HUES64 (cell line): ENCODE results near the gene PHETA1.
A peak's percentile ranks its signal among the peaks of the same experiment; 100 is the strongest.
"Not testable (repeated sequence)": the region's sequence is repeated elsewhere in the genome, so short reads cannot be mapped to it uniquely, and the experiment has no call there.

Experiments used
- H3K27ac ChIP-seq: 2 replicates; pipeline ENCODE4 v1.7.0; 2013; ENCODE audit warnings: low read depth, low read length, inconsistent platforms
- H3K27me3 ChIP-seq: 2 replicates; pipeline ENCODE4 v1.6.1; 2013; ENCODE audit warnings: mild to moderate bottlenecking, low read length; ENCODE audit not compliant: insufficient read depth
- H3K36me3 ChIP-seq: 2 replicates; pipeline ENCODE4 v1.6.1; 2013; ENCODE audit warnings: mild to moderate bottlenecking, low read length; ENCODE audit not compliant: insufficient read depth
- H3K4me1 ChIP-seq: 2 replicates; pipeline ENCODE4 v1.6.1; 2013; ENCODE audit warnings: mild to moderate bottlenecking, low read length, moderate library complexity; ENCODE audit not compliant: insufficient read depth
- H3K4me3 ChIP-seq: 2 replicates; pipeline ENCODE4 v1.5.1; 2013; ENCODE audit warnings: mild to moderate bottlenecking, low read length, moderate library complexity
- H3K9ac ChIP-seq: 2 replicates; pipeline ENCODE4 v1.6.1; 2013; ENCODE audit warnings: mild to moderate bottlenecking, low read depth, low read length
- H3K9me3 ChIP-seq: 2 replicates; pipeline ENCODE4 v1.6.1; 2013; ENCODE audit warnings: low read depth, low read length; ENCODE audit not compliant: insufficient read depth
- WGBS: fragments of 150-250, 120-280 bp; methylation state at CpG from one replicate; pipeline ENCODE4 v1.1.7; 2013; ENCODE audit warnings: missing lambda C conversion rate; 5-methylcytosine and 5-hydroxymethylcytosine counted together

Gene PHETA1

DNA sequence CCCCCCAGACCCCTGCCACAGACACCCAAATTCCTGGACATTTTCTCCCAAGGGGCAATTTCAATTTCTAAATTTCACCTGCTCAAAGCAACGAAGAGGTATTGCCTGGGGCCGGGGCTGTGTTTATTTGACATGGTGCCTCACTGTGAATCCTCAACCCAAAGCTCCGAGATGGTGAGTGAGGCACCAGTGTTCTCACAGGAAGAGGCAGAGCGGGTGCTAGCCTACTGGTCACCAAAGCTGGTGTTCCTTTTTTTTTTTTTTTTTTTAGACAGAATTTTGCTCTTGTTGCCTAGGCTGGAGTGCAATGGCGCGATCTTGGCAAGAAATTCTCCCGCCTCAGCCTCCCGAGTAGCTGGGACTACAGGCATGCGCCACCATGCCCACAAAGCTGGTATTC is 22.0 kb upstream of the PHETA1 start:
- Histone ChIP-seq H3K27me3 (no peaks in the 10 kb centered on the region; the same call in 1 of the 2 replicates), H3K9ac (no peak overlapping the region), H3K27ac (no peak overlapping the region), H3K36me3 (no peaks in the 10 kb centered on the region), H3K4me1 (no peaks in the 10 kb centered on the region), H3K9me3 (no peaks in the 10 kb centered on the region), H3K4me3 (no peak overlapping the region)
- WGBS, result 92% methylated on average over 9 of the region's 9 CpGs

DNA sequence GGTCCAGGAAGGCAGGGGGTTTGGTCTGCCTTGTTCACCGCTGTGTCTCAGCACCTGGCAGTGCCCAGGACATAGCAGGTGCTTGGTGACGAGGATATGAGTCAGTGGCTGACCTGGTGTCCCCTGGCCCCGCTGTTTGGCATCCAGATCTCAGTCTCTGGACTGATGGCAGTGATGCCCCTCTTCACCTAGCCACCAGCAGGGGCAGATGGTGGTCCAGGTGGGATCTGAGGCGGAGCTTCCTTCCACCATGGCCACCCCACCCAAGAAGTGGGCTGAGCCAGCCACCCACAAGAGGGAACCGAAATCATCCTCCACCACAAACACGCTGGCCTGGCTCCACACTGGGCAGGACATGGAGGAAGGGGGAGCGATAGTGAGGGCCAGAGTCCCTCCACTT is 20.7 kb upstream of the PHETA1 start:
- no peaks in the 10 kb centered on the region for H3K36me3 ChIP-seq
- no peaks in the 10 kb centered on the region for H3K4me1 ChIP-seq
- no peaks in the 10 kb centered on the region for H3K9me3 ChIP-seq
- H3K27ac ChIP-seq, result no peak overlapping the region
- no peaks in the 10 kb centered on the region; the same call in 1 of the 2 replicates for H3K27me3 ChIP-seq
- H3K9ac ChIP-seq, result no peak overlapping the region
- H3K4me3 ChIP-seq, result no peak overlapping the region
- 89% methylated on average over 6 of the region's 7 CpGs for WGBS

DNA sequence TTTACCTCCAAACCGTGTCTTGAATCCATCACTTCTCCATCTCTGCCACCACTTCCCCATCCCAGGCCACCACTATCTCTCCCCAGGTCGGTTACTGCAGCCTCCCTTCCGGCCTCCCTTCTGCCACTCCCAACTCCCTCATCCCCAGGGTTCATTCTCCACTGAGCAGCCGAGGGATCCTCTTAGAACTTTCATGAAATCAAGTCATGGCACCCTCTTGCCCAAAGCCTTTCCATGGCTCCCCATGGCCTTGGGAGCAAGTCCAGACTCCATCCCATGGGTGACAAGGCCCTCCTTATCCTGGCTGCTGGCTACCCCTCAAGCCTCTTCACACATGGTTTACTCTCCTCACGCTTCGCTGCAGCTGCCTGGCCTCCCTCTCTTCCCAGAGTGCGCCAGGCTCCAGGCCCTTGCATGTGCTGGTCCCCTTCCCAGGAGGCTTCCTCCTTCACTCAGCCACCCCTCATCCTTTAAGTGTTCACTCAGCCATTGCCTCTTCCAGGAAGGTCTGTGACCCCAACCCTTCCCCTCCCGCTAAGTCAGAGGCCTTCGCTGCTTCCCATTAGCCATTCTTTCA is 18.9 kb upstream of the PHETA1 start:
- Histone ChIP-seq H3K36me3 (no peaks in the 10 kb centered on the region), H3K4me1 (no peaks in the 10 kb centered on the region), H3K9me3 (no peaks in the 10 kb centered on the region), H3K9ac (no peak overlapping the region), H3K27ac (no peak overlapping the region), H3K4me3 (no peak overlapping the region), H3K27me3 (no peaks in the 10 kb centered on the region; the same call in 1 of the 2 replicates)
- 91% methylated on average over 9 of the region's 9 CpGs for WGBS

DNA sequence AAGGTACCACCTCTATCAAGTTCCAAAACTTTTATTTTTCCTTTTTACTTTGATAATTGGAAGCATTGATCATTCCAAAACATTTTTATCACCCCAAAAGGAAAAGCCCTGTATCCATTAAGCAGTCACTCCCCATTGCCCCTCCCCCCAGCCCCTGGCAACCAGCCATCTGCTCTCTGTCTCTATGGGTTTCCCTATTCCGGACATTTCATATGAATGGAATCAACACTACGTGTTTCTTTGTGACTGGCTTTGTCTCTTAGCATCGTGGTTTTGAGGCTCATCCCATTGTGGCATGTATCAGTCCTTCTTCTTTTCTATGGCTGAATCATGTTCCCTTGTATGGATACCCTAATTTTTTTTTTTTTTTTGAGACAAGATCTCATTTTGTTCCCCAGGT is 18.0 kb upstream of the PHETA1 start:
- Histone ChIP-seq H3K9ac (no peak overlapping the region), H3K4me3 (no peak overlapping the region), H3K9me3 (no peaks in the 10 kb centered on the region), H3K36me3 (no peaks in the 10 kb centered on the region), H3K27me3 (no peaks in the 10 kb centered on the region; the same call in 1 of the 2 replicates), H3K27ac (no peak overlapping the region), H3K4me1 (no peaks in the 10 kb centered on the region)
- WGBS, result 83% methylated on average over 3 of the region's 3 CpGs

DNA sequence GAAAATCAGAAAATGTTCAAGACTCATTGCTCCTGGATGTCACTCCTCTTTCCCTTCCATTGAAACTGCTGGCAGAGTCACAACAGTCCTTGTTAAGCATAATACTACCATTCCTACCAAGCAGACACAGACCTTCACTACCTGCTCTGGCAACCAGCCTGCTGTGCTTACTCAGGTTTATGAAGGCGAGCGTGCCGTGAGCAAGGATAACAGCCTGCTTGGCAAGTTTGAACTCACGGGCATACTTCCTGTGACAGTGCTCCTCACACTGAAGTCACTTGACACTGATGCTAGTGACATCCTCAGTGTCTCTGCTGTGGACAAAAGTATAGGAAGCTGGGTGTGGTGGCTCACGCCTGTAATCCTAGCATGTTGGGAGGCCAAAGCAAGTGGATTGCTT is 15.7 kb upstream of the PHETA1 start:
- WGBS, result 95% methylated on average over 5 of the region's 5 CpGs
- Histone ChIP-seq H3K9ac (no peak overlapping the region), H3K9me3 (no peaks in the 10 kb centered on the region), H3K4me1 (no peaks in the 10 kb centered on the region), H3K27ac (no peak overlapping the region), H3K4me3 (no peak overlapping the region), H3K27me3 (no peaks in the 10 kb centered on the region; the same call in 1 of the 2 replicates), H3K36me3 (no peaks in the 10 kb centered on the region)

DNA sequence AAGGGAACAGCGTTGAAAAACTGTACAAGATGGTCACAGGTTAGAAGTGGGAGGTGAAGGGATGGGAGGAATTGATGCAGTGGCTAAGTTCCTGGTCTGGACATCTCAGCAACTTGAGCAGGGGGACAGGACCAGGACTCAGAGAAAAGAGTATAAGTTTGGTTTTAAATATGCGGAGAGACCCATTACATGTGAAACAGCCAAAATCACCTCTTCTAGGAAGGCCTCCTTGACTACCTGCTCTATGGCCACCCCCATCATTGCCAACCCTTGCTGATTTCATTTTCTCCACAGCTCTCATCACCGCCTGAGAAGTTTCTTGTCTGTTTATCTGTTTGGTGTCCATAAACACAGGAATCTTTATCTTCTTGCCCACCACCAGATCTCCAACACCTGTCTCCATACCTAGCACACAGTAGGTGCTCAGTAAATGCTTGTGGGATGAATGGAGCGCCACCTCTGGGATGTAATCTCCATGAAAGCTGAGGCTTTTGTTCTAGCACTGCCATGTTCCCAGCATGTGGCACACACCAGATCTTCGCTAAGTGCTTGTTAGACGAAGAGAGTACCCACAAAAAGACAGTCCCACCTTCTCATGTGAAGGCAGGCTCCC is 11.2 kb upstream of the PHETA1 start:
- no peak overlapping the region for H3K9ac ChIP-seq
- WGBS, result 90% methylated on average over 6 of the region's 6 CpGs
- no peak overlapping the region for H3K4me3 ChIP-seq
- peaks cover 3% of the 10 kb centered on the region; the same call in 1 of the 2 replicates for H3K9me3 ChIP-seq
- H3K4me1 ChIP-seq, result no peaks in the 10 kb centered on the region
- no peaks in the 10 kb centered on the region for H3K36me3 ChIP-seq
- H3K27me3 ChIP-seq, result no peaks in the 10 kb centered on the region
- no peak overlapping the region for H3K27ac ChIP-seq

DNA sequence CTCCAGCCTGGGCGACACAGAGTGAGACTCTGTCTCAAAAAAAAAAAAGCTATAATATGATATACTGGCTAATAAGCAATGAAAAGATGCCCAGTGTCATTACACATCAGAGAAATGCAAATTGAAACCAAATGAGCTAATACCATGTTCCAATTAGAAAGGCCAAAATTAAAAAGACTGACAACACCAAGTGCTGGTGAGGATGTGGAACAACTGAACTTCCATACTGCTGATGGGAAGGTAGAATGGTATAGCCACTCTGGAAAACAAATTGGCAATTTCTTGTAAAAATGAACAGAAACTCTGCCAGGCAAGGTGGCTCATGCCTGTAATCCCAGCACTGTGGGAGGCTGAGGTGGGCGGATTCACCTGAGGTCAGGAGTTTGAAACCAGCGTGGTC is 8.5 kb upstream of the PHETA1 start:
- no peaks in the 10 kb centered on the region for H3K36me3 ChIP-seq

DNA sequence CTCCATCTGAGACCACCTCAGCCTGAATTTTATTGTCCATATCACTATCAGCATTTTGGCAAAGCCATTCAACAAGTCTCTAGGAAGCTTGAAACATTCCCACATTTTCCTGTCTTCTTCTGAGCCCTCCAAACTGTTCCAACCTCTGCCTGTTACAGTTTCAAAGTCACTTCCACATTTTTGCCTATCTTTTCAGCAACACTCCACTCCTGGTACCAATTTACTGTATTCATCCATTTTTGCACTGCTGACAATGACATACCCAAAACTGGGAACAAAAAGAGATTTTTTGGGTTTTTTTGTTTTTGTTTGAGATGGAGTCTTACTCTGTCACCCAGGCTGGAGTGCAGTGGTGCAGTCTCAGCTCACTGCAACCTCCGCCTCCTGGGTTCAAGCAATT is 4.3 kb upstream of the PHETA1 start:
- H3K4me3 ChIP-seq, H3K27ac ChIP-seq, H3K36me3 ChIP-seq, H3K27me3 ChIP-seq, H3K9ac ChIP-seq, H3K9me3 ChIP-seq, H3K4me1 ChIP-seq: not testable (repeated sequence)
- 92% methylated on average over 1 of the region's 1 CpG for WGBS

More for the DNA sequence above, 8.5 kb upstream of the PHETA1 start:
- H3K9ac ChIP-seq, result no peak overlapping the region
- no peaks in the 10 kb centered on the region for H3K4me1 ChIP-seq
- WGBS, result 96% methylated on average over 3 of the region's 3 CpGs
- H3K27ac ChIP-seq, result no peak overlapping the region
- no peak overlapping the region for H3K4me3 ChIP-seq
- H3K9me3 ChIP-seq, result peaks cover 3% of the 10 kb centered on the region; the same call in 1 of the 2 replicates
- H3K27me3 ChIP-seq, result no peaks in the 10 kb centered on the region

DNA sequence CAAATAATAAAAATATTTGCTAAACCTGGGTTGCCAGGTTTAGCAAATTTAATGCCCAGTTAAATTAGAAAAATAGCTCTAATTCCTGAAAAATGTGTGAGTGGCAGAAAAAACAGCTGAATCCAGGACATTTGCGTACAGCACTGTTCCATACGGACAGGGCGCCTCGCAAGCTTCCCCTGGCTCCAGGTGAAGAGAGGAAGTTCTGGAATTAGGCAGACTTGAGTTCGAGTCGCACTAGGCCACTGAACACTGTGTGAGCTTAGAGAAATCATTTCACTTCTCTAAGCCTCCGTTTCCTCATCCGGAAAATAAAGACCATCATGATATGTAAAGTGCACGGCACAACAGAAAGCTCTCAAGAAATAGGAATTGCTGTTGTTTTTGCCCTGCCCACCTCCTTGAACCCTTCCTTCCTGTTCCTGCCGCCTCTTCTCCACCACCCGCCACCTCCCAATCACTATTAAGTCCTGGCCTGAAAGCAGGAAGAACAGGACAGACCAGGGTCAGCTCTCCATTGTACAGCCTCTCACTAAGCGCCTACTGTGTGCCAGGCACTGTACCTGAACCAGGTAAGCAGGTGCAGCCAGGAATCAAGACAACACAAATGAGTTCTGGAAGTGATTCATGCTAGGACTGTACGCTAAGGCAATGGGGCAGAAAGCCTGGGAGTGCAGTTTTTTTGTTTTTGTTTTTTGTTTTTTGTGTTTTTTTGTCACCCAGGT is 763 bp upstream of the PHETA1 start:
- H3K4me1 ChIP-seq, result no peaks in the 10 kb centered on the region
- peak overlapping the region; percentile 58; the same call in 1 of the 2 replicates for H3K9ac ChIP-seq
- no peaks in the 10 kb centered on the region for H3K9me3 ChIP-seq
- 75% methylated on average over 13 of the region's 13 CpGs for WGBS
- no peak overlapping the region for H3K27ac ChIP-seq
- no peaks in the 10 kb centered on the region for H3K36me3 ChIP-seq
- H3K4me3 ChIP-seq, result peak overlapping the region; percentile 90
- peaks cover 14% of the 10 kb centered on the region for H3K27me3 ChIP-seq

DNA sequence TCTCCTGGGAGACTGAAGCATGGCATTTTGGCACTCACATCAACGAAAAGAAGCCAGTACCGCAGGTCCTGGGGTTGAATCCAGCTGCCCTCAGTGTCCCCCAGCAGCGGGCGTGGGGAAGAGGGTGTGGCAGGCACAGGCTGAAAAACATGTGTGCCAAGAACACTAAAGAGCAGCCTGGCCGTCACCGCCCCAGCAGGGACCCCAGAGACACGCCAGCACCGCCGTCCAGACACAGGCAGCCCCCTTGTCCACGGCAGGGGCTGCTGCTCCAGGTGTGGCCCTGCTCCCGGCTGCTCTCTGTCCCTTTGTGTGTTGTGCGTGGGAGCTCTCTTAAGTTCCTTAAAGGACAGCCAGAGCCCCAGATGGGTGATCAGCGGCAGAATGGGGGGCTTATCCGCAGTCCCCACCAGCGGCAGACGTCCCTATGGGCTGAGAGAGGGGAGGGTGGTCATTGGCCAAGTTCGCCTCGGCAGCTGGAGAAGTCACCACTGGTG is 556 bp downstream of the PHETA1 start:
- H3K9ac ChIP-seq, result peak overlapping the region; percentile 76
- no peak overlapping the region for H3K27ac ChIP-seq
- H3K36me3 ChIP-seq, result no peaks in the 10 kb centered on the region
- H3K9me3 ChIP-seq, result no peaks in the 10 kb centered on the region
- WGBS, result 7% methylated on average over 18 of the region's 18 CpGs
- H3K27me3 ChIP-seq, result peaks cover 14% of the 10 kb centered on the region
- H3K4me3 ChIP-seq, result peak overlapping the region; percentile 90
- no peaks in the 10 kb centered on the region for H3K4me1 ChIP-seq

DNA sequence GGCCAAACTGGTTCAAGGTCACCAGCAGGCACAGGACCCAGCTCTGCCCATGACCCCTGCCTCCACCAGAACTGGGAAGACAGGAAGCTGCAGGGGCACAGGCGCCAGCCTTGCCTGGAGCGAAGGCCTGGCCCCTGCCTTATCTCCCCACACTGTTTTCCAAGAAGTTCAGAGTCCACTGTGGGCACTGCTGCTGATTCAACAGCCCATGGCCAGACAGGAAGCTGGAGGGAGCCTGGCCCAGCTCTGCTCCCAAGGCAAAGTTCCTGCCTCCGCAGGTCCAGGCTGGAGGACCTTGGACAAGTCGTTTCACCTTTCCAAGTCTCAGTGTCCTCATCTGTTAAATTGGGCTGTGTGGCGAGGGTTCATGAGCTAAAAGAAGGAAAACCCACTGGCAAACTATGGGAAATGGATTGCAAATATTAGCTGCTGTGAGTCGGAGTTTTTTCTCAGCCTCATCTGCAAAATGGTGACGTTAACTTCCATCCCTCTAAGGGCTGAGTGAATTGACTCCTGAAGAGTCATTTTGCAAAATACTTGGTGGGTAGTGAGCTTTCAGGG is 1.2 kb downstream of the PHETA1 start:
- H3K9me3 ChIP-seq, result no peaks in the 10 kb centered on the region
- no peaks in the 10 kb centered on the region for H3K36me3 ChIP-seq
- H3K4me1 ChIP-seq, result no peaks in the 10 kb centered on the region
- H3K9ac ChIP-seq, result no peak overlapping the region
- peak overlapping the region; percentile 90 for H3K4me3 ChIP-seq
- 70% methylated on average over 7 of the region's 7 CpGs for WGBS
- H3K27ac ChIP-seq, result no peak overlapping the region
- H3K27me3 ChIP-seq, result peaks cover 14% of the 10 kb centered on the region
